Psoas muscle (tissue), 8 donors: ENCODE data around the gene ADARB1. TPM values are rescaled to one million over a fixed set of nuclear protein-coding genes. Genes with fewer than 3 reads are reported as not detected.
"Not testable (repeated sequence)": the region's sequence is repeated elsewhere in the genome, so short reads cannot be mapped to it uniquely, and the experiment has no call there.

Experiments
- ATAC-seq, 4 donors: fragments of 200-7000 bp; cut with Tn5 transposase; one replicate each; pipeline ENCODE4 v1.9.1; 2020; ENCODE audit warnings: moderate library complexity in 3 of 4, mild to moderate bottlenecking in 2 of 4
- DNase-seq, 2 donors: peaks; one replicate each; pipeline ENCODE4 v3.0.0-alpha.2; 2020
- H3K27ac ChIP-seq: fragments of 200-600 bp; one replicate; pipeline ENCODE4 v1.8.0; 2022
- H3K27me3 ChIP-seq, 3 donors: fragments of 200-600 bp in 1 of 3; one replicate each; pipeline versions ENCODE4 v1.6.1 to v1.8.0; 2013 to 2022; ENCODE audit warnings: low read length in 2 of 3, mild to moderate bottlenecking in 2 of 3, moderate library complexity in 1 of 3; ENCODE audit not compliant: insufficient read depth in 3 of 3
- H3K36me3 ChIP-seq, 2 donors: fragments of 200-600 bp in 1 of 2; one replicate each; pipeline versions ENCODE4 v1.6.1 to v1.8.0; 2013 to 2022; ENCODE audit warnings: low read depth in 1 of 2, mild to moderate bottlenecking in 1 of 2, moderate library complexity in 1 of 2; ENCODE audit not compliant: insufficient read depth in 1 of 2
- H3K4me1 ChIP-seq: fragments of 200-600 bp; one replicate; pipeline ENCODE4 v1.8.0; 2022
- H3K4me3 ChIP-seq: fragments of 200-600 bp; one replicate; pipeline ENCODE4 v1.8.0; 2022; ENCODE audit warnings: mild to moderate bottlenecking
- H3K9me3 ChIP-seq: fragments of 200-600 bp; one replicate; pipeline ENCODE4 v1.8.0; 2022
- CTCF ChIP-seq: fragments of 200-600 bp; IDR thresholded peaks from one replicate; pipeline ENCODE4 v1.8.0; 2022; ENCODE audit warnings: antibody characterized with exemption
- WGBS, 3 donors: extraction: QIAGEN DNeasy Blood & Tissue Kit; methylation state at CpG; one replicate each; pipeline versions ENCODE4 v1.1.6 to v1.1.7; 2013; 5-methylcytosine and 5-hydroxymethylcytosine counted together
- intact Hi-C, 2 donors: fragments of 100-400 bp; cut with DNase I; formaldehyde crosslinking; loops; one replicate each; pipeline versions ENCODE4 v1.11.0 to v1.14.2; 2022
- polyA plus RNA-seq, 3 donors: library from polyadenylated mRNA; stranded (reverse); fragments of 200-250 nt; gene quantifications; one replicate each; pipeline ENCODE4 v1.2.3, GENCODE V29; 2013
- total RNA-seq, 4 donors: library from RNA; stranded (reverse); fragmentation: NEBNext Ultra II Directional in 2 of 4; extraction: Animal tissue kit (Norgen Biotek cat#: 25700) in 2 of 4; gene quantifications; one replicate each; pipeline versions ENCODE4 v1.2.1 to v1.2.4, GENCODE V29; 2021 to 2023
- donor health status: healthy with polysubstance abuse.
- donor health status: DM: no; HTN: no; CAD: no; lungs with moderate emphysema.
- donor health status: Bipolar disorder and iron deficiency.
- donor health status: healthy.
- donor health status: DM: yes; HTN: yes; CAD: no.
- donor health status: DM: no; HTN: no; CAD: no.
- donor health status: DM: no; HTN: no; CAD: no.
- donor health status: DM: yes; HTN: yes; CAD: no.

ADARB1 gene
- total and polyA plus RNA-seq, 7 donors = 3.8 to 22.7 (median 6.9) TPM

- H3K4me3 ChIP-seq = no peak overlapping the region
- ATAC-seq = no peak
- TF ChIP-seq CTCF = no peak
- peaks cover 16% of the 10 kb centered on the region for H3K4me1 ChIP-seq
- peaks cover 0 to 12% of the 10 kb centered on the region in 2 donors for H3K36me3 ChIP-seq
- H3K9me3 ChIP-seq = no peaks in the 10 kb centered on the region
- 86 to 90% (median 89%) methylated on average over 9 of the region's 9 CpGs for WGBS, 3 donors
- H3K27me3 ChIP-seq = no peaks in the 10 kb centered on the region
- intact Hi-C loops = no loop called here
- H3K27ac ChIP-seq = no peak overlapping the region
- DNase-seq = no peak
Observed at GRCh38 chr21:45145146-45145545, 70.8 kb downstream of the ADARB1 start.

- peaks cover 16% of the 10 kb centered on the region for H3K4me1 ChIP-seq
- H3K4me3 ChIP-seq, ATAC-seq, H3K27ac ChIP-seq, H3K9me3 ChIP-seq, intact Hi-C loops, DNase-seq, H3K27me3 ChIP-seq: not testable (repeated sequence)
- WGBS, 3 donors = 87 to 94% (median 90%) methylated on average over 15 to 17 of the region's 17 CpGs
- peaks cover 0 to 12% of the 10 kb centered on the region in 2 donors for H3K36me3 ChIP-seq
Observed at GRCh38 chr21:45145846-45146245, 71.5 kb downstream of the ADARB1 start.

GRCh38 chr21:45146306-45146705 is 71.9 kb downstream of the ADARB1 start:
- Histone ChIP-seq H3K27ac (no peak overlapping the region), H3K36me3 (peaks cover 0 to 12% of the 10 kb centered on the region in 2 donors), H3K4me1 (peaks cover 16% of the 10 kb centered on the region), H3K9me3 (no peaks in the 10 kb centered on the region), H3K27me3 (no peaks in the 10 kb centered on the region), H3K4me3 (no peak overlapping the region)
- ATAC-seq = peak in 1 of 4 donors; percentile 25
- 44 to 60% (median 50%) methylated on average over 8 of the region's 8 CpGs for WGBS, 3 donors
- no peak for DNase-seq
- TF ChIP-seq CTCF = no peak
- intact Hi-C loops = no loop called here

- Histone ChIP-seq H3K36me3 (peaks cover 0 to 12% of the 10 kb centered on the region in 2 donors), H3K27me3 (no peaks in the 10 kb centered on the region), H3K27ac (no peak overlapping the region), H3K4me1 (peaks cover 16% of the 10 kb centered on the region), H3K4me3 (no peak overlapping the region), H3K9me3 (no peaks in the 10 kb centered on the region)
- ATAC-seq (no peak), DNase-seq (no peak)
- no peak for TF ChIP-seq CTCF
- WGBS, 3 donors = 65 to 74% (median 67%) methylated on average over 2 of the region's 2 CpGs
- intact Hi-C loops = no loop called here
Observed at GRCh38 chr21:45146801-45147200, 72.4 kb downstream of the ADARB1 start.

GRCh38 chr21:45147473-45148315 is 73.3 kb downstream of the ADARB1 start:
- Histone ChIP-seq H3K9me3 (no peaks in the 10 kb centered on the region), H3K27ac (no peak overlapping the region), H3K4me1 (peaks cover 7% of the 10 kb centered on the region), H3K27me3 (no peaks in the 10 kb centered on the region), H3K36me3 (peaks cover 0 to 12% of the 10 kb centered on the region in 2 donors), H3K4me3 (no peak overlapping the region)
- 69 to 77% (median 70%) methylated on average over 30 of the region's 30 CpGs for WGBS, 3 donors
- intact Hi-C loops = no loop called here
- DNase-seq = no peak
- no peak for TF ChIP-seq CTCF
- ATAC-seq = no peak
